Stimulated activated CD8-positive, alpha-beta memory T cell treated with anti-CD3 and anti-CD28 coated beads, Interleukin-4, amount 100 ng/mL, for 48 hours (primary cell): ENCODE measurements around the gene PCDH9.
"Not testable (repeated sequence)": the region's sequence is repeated elsewhere in the genome, so short reads cannot be mapped to it uniquely, and the experiment has no call there.

Source experiments
- DNase-seq: peaks from one replicate; pipeline ENCODE4 v3.0.0-alpha.2; 2020

The PCDH9 gene

DNA sequence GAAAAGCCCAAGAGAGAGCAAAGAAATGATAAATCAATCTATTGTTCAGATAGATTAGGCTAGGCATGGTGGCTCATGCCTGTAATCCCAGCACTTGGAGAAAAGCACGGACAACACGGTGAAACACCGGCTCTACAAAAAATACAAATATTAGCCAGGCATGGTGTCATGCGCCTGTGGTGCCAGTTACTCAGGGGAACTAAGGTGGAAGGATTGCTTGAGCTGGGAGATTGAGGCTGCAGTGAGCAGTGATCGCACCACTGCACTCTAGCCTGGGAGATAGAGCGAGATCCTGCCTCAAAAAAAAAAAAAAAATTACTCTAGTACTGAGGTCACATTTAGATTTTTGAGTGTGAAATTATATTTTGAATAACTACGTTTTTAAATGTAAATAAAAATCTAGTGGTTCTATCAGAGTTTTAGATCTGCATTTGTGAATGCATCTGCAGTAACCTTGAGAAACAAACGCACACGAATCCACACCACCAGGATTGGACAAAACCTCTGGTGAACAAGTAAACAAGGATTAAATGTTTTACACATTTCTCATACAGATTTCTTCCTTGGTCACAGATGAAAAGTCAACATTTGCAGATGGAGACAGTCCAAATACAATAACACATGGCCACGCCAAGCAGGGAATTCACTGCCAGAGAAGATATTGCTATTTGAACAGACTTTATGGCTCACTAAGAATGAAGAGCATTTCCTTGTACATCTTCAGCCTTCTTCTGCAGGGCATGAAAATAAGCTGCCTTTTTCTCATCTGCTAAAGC is 917.6 kb downstream of the PCDH9 start:
- no peak for DNase-seq

DNA sequence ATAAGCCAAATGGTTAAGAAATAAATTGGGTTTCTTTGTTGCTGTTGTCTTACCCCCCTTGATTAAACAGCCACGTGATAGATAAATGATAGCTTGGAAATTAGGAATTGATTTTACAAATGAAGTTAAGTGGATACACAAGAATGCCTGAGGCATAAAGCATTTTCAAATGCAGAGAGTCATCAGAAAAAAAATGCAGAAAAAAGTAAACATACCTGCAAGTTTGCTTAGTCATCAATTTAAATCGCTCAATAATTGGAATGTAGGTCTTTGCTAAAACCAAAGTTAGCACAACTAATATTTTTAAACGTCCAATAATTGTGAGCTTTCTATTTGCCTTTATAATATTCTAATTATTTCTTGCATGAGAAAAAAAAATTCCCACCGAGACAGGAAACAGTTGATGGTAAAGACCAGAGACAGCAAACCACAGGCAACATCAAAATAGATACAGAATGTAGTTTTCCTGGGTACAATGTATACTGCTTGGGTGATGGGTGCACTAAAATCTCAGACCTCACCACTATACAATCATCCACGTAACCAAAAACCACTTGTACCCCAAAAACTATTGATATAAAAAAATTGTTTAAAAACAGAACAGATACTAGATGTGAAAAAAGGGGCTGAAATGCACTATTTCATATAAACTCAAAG is 924.0 kb downstream of the PCDH9 start:
- DNase-seq, result no peak

GRCh38 chr13:66301482-66301881 is 928.7 kb downstream of the PCDH9 start:
- DNase-seq, result no peak

DNA sequence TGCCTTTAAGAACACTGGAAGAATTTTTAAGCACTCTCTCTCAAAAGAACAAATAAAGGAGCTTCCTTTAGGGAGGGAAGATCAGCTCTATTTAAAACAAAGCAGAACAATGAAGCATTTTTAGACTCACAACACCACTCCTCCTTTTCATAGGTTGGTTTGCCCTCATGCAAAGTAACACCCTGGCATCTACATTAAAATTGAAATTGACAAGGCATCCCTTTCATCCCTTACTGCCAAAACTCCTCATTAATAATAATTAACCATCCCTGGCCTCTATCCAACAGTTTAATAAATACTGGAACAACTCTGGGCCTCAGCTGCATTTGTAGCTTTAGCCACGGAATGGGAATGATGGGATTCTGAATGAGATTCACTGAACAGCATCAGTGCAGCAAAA is 929.1 kb downstream of the PCDH9 start:
- DNase-seq, result no peak

GRCh38 chr13:66296875-66297274 is 933.3 kb downstream of the PCDH9 start:
- DNase-seq, result no peak

DNA sequence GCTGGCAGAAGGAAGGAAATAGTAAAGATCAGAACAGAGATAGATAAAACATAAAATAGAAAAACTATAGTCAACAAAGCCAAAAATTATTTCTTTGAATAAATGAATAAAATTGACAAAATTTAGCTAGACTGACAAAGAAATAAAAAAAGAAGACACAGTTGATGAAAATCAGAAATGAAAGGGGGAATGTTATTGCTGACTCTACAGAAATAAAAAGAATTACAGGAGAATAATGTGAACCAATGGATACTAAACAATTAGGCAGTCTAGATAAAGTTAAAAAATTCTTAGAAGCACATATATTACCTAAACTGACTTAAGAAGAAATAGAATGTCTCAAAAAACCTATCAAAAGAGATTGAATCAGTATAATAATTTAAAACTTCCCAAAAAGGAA is 933.8 kb downstream of the PCDH9 start:
- DNase-seq, result no peak

- not testable (repeated sequence) for DNase-seq
Observed at GRCh38 chr13:66286806-66287205, 943.3 kb downstream of the PCDH9 start.

GRCh38 chr13:66275416-66275815 is 954.7 kb downstream of the PCDH9 start:
- DNase-seq, result no peak

- no peak for DNase-seq
Observed at GRCh38 chr13:66273011-66273410, 957.1 kb downstream of the PCDH9 start.

DNA sequence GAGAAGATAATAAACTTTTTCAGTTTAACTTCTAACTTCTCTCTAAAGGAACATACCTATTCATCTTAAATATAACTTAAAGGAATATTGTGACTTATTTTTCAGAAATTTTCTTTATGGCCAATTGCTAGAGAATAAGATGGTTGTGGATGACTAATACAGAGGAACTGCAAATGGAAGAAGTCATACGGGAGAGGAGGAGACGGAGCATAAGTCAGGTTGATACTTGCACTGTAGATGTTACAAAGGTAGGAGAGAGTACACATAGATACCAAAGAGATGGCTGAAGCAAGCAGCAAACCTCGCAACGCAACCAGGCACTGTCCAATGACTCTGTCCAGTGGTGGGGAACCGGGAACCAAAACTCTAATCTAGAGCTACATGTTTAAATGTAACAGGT is 963.4 kb downstream of the PCDH9 start:
- DNase-seq, result no peak

- DNase-seq, result no peak
Observed at GRCh38 chr13:66266348-66266747, 963.8 kb downstream of the PCDH9 start.

DNA sequence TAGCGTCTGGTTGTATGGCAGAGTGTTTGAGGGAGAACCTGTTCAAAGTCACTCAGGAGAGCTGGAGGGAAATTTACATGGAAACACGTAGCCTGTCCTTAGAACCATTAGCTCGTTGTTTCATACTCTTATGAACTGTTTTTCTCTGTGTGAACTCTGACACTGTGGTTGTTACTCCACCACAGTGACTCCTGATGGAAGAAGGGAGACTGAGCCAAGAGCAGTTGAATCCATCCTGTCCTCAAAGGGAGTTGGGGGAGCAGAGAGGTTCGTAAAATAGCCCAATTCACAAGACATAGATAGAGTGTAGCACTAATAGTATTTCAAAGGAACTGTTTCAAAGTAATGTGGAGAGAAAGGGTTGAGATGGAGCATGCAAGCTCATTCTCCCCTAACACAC is 964.8 kb downstream of the PCDH9 start:
- DNase-seq, result no peak

GRCh38 chr13:66264971-66265370 is 965.2 kb downstream of the PCDH9 start:
- DNase-seq, result no peak

GRCh38 chr13:66262330-66262729 is 967.8 kb downstream of the PCDH9 start:
- no peak for DNase-seq

DNA sequence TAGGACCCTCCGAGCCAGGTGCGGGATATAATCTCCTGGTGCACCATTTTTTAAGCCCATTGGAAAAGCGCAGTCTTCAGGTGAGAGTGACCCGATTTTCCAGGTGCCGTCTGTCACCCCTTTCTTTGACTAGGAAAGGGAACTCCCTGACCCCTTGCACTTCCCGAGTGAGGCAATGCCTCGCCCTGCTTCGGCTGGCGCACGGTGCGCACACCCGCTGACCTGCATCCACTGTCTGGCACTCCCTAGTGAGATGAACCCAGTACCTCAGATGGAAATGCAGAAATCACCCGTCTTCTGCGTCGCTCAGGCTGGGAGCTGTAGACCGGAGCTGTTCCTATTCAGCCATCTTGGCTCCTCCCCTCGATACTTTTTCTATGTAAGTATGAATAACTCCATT is 970.7 kb downstream of the PCDH9 start:
- not testable (repeated sequence) for DNase-seq
